Stomach (tissue), 9 donors: Measurements from ENCODE around the gene CST3. TPM values are rescaled to one million over a fixed set of nuclear protein-coding genes. Genes with fewer than 3 reads are reported as not detected.

Experiments
- DNase-seq, 2 donors: peaks; one replicate each; pipeline versions ENCODE4 v3.0.0 to v3.0.0-alpha.2; 2013 to 2019
- H3K27ac ChIP-seq, 5 donors: fragments of 200-600 bp in 4 of 5; sonication (generic) in 4 of 5; one replicate each; pipeline ENCODE4 v1.5.1; 2013 to 2019; ENCODE audit warnings: mild to moderate bottlenecking in 1 of 5, moderate library complexity in 1 of 5
- H3K27me3 ChIP-seq, 3 donors: fragments of 200-600 bp; sonication (generic); one replicate each; pipeline ENCODE4 v1.5.1; 2017 to 2019; ENCODE audit warnings: mixed run types in 1 of 3
- H3K36me3 ChIP-seq, 4 donors: fragments of 200-600 bp; sonication (generic); 1 replicate in 3 of 4; 2 replicates in 1 of 4; pipeline ENCODE4 v1.5.1; 2016 to 2019
- H3K4me1 ChIP-seq, 4 donors: fragments of 200-600 bp; sonication (generic); one replicate each; pipeline ENCODE4 v1.5.1; 2016 to 2019
- H3K4me3 ChIP-seq, 4 donors: fragments of 200-600 bp; sonication (generic) in 3 of 4; one replicate each; pipeline ENCODE4 v1.5.1; 2016 to 2019; ENCODE audit warnings: mild to moderate bottlenecking in 1 of 4
- H3K9me3 ChIP-seq, 4 donors: fragments of 200-600 bp; sonication (generic); one replicate each; pipeline ENCODE4 v1.5.1; 2016 to 2019
- EP300 ChIP-seq: sonication (generic); formaldehyde crosslinking; IDR thresholded peaks from one replicate; pipeline ENCODE4 v1.6.1; 2017; ENCODE audit warnings: antibody characterized with exemption
- POLR2A ChIP-seq, 4 donors: fragments of 450-650 bp; IDR thresholded peaks; one replicate each; pipeline ENCODE4 v1.6.1; 2016; ENCODE audit warnings: antibody characterized with exemption in 4 of 4, control low read depth in 2 of 4, mild to moderate bottlenecking in 1 of 4, moderate library complexity in 1 of 4
- POLR2AphosphoS5 ChIP-seq, 3 donors: sonication (generic); formaldehyde crosslinking; IDR thresholded peaks; one replicate each; pipeline ENCODE4 v1.6.1; 2016; ENCODE audit warnings: antibody characterized with exemption in 3 of 3
- WGBS, 5 donors: extraction: QIAGEN DNeasy Blood & Tissue Kit in 3 of 5; methylation state at CpG; one replicate each; pipeline versions ENCODE4 v1.1.5 to v1.1.7; 2013 to 2018; 5-methylcytosine and 5-hydroxymethylcytosine counted together
- intact Hi-C: fragments of 100-400 bp; cut with DNase I; formaldehyde crosslinking; loops from one replicate; pipeline ENCODE4 v1.15.1; 2023; ENCODE audit warnings: low total_unique reads
- polyA plus RNA-seq, 3 donors: library from polyadenylated mRNA; stranded (reverse); fragments of 200-250 nt; gene quantifications; one replicate each; pipeline ENCODE4 v1.2.3, GENCODE V29; 2013
- total RNA-seq, 5 donors: library from RNA; depleted of rRNA; stranded (reverse); fragments of >200 nt; gene quantifications; one replicate each; pipeline versions ENCODE4 v1.1.0 to v1.2.3, GENCODE V29; 2014 to 2016
- TF ChIP-seq, protein P1 (sequence below), 7 experiments: fragments of 450-650 bp in 4 of 7; fragments of 200-600 bp in 3 of 7; sonication (generic) in 3 of 7; IDR thresholded peaks; one replicate each; pipeline ENCODE4 v1.5.1; 2016 to 2019; ENCODE audit warnings: antibody characterized with exemption in 7 of 7, control low read depth in 2 of 7, mild to moderate bottlenecking in 1 of 7
- donor health status: healthy with polysubstance abuse.
- donor health status: Bipolar disorder and iron deficiency.
- donor health status: healthy.

Gene CST3
- total and polyA plus RNA-seq, 8 donors: 231 to 2,024 (median 578) TPM

DNA sequence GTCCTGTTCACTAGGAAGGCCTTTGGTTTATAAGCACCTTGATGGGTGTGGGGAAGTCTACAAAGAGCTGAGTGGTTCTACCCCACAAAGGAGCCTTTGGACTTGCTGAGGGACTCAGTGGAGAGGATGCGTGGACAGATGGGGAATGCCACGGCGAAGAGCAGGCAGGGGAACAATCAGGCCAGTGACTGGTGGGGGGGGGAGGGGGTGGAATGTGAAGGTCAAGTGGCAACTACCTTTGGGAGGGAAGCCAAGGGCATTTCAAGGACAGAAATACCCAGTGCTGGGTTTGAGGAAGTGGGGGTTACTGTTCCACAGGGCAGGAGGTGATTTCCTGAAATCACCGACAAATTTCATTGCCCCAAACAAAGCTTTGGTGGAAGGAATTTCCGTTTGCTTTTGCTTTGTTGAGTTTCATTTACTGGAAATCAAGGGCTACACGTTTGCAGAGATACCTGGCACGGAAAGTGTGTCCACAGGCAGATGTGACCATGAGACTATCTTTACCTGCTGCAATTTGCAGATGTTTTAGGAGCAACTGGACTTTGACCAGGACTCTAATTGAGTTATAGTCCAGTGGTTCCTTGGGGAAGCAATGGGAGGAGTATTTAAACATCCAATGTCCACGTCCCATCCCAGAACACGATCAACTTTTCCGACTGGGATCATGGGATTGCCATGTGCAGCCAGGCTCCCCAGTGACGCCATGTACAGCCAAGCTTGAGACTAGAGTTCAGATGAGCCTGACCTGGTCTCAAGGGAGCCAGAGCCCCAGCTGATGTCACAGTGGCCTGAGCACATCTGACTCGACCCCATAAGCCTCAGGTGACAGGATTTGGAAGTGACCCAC, 8.0 kb downstream of the CST3 start:
- Histone ChIP-seq H3K4me1 (peaks cover 8 to 32% (median 20%) of the 10 kb centered on the region in 4 donors), H3K36me3 (peaks cover 13 to 36% (median 33%) of the 10 kb centered on the region in 4 donors), H3K27me3 (no peaks in the 10 kb centered on the region), H3K27ac (peak overlapping the region; percentile 23 to 74 (median 60)), H3K9me3 (no peaks in the 10 kb centered on the region), H3K4me3 (no peak overlapping the region)
- intact Hi-C loops: no loop called here
- TF ChIP-seq POLR2AphosphoS5 (IDR thresholded peaks at IDR 0.05) (no peak), POLR2A (IDR thresholded peaks at IDR 0.05) (no peak), EP300 (no peak)
- TF ChIP-seq, protein P1, sequence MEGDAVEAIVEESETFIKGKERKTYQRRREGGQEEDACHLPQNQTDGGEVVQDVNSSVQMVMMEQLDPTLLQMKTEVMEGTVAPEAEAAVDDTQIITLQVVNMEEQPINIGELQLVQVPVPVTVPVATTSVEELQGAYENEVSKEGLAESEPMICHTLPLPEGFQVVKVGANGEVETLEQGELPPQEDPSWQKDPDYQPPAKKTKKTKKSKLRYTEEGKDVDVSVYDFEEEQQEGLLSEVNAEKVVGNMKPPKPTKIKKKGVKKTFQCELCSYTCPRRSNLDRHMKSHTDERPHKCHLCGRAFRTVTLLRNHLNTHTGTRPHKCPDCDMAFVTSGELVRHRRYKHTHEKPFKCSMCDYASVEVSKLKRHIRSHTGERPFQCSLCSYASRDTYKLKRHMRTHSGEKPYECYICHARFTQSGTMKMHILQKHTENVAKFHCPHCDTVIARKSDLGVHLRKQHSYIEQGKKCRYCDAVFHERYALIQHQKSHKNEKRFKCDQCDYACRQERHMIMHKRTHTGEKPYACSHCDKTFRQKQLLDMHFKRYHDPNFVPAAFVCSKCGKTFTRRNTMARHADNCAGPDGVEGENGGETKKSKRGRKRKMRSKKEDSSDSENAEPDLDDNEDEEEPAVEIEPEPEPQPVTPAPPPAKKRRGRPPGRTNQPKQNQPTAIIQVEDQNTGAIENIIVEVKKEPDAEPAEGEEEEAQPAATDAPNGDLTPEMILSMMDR (IDR thresholded peaks at IDR 0.05): no peak
- WGBS, 5 donors: 62 to 83% (median 70%) methylated on average over 12 of the region's 12 CpGs
- no peak for DNase-seq

DNA sequence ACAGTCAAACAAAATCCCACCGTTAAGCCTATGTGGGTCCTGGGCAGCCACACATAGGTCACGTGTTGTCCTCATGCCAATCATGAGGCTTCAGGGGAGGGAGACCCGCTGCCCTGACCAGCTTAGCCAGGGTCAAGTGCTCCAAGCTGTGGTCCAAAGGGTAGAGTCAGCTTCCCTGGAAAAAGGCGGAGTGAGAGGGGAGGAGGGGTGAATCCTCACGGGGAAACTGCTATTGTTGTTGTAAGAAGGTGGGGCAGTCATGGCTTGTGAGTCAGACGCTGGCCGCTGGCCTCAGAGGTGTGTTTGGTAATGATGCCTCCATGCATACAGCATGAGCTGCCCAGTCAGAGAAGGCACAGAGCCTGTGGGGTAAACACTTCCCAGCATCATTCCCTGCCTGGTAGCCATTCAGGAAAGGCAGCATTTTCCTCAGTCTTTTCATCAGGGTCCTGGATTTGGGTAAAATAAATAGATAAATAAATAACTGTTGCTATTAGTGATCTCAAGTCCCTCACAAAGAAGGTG, 8.7 kb downstream of the CST3 start:
- no peaks in the 10 kb centered on the region for H3K9me3 ChIP-seq
- 29 to 59% (median 45%) methylated on average over 7 of the region's 7 CpGs for WGBS, 5 donors

DNA sequence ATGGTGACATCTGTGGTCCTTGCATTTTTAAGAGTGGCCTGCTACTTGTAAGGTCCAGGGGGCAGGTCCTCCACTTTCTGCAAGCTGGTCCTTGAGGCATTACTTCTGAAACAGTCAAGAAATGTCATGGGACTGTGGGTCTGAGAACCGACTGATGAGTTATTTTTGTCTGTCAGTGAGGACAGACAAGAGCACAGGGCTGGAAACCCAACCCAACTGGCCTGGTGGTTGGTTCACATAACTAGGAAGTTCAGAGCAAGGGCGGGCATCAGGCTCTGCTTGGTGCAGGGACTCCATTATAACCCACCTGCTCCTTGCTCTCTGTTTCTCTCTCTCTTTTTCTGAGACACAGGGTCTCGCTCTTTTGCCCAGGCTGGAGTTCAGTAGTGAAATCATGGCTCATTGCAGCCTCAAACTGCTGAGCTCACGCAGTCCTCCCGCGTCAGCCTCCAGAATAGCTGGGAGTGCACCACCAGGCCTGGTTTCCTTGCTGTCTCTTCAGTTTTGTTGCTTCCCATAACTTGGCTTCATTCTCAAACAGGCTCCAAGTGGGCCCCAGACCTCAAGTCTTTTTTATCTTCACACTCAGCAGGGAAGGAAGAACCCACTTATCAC, 9.2 kb downstream of the CST3 start:
- intact Hi-C loops: no loop called here
- peak overlapping the region in 3 of 5 donors; percentile 60 to 74 (median 69) for H3K27ac ChIP-seq

More for the DNA sequence above, 8.7 kb downstream of the CST3 start:
- peaks cover 1 to 26% (median 17%) of the 10 kb centered on the region in 4 donors for H3K4me1 ChIP-seq
- TF ChIP-seq POLR2A (IDR thresholded peaks at IDR 0.05) (no peak), POLR2AphosphoS5 (IDR thresholded peaks at IDR 0.05) (peak in 2 of 3 donors; percentile 42 to 77), EP300 (no peak)
- TF ChIP-seq, protein P1 (IDR thresholded peaks at IDR 0.05): no peak
- no peaks in the 10 kb centered on the region for H3K27me3 ChIP-seq
- H3K4me3 ChIP-seq: no peak overlapping the region
- DNase-seq: peak; percentile 70 to 87
- intact Hi-C loops: no loop called here
- peaks cover 9 to 29% (median 27%) of the 10 kb centered on the region in 4 donors for H3K36me3 ChIP-seq
- peak overlapping the region; percentile 23 to 74 (median 60) for H3K27ac ChIP-seq

DNA sequence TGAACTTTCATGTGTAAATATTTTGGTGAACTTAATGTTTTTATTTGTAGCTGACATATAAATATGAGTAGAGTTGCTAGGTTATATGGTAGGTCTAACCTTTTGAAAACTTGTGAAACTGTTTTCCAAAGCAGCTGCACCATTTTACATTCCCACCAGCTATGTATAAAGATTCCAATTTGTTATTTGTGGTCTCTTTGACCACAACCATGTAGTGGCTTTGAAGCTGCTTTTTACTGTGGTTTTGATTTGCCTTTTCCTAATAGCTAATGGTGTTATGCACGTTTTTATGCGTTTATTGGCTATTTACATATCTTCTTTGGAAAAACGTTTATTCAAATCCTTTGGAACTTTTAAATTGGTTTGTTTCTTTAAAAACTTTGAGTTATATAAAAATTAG, 10.3 kb downstream of the CST3 start:
- no peak for DNase-seq
- Histone ChIP-seq H3K36me3 (peaks cover 0 to 14% (median 11%) of the 10 kb centered on the region in 4 donors), H3K4me3 (no peak overlapping the region), H3K27ac (no peak overlapping the region), H3K27me3 (no peaks in the 10 kb centered on the region), H3K4me1 (peaks cover 0 to 28% (median 20%) of the 10 kb centered on the region in 4 donors), H3K9me3 (no peaks in the 10 kb centered on the region)
- WGBS, 5 donors: 74 to 87% (median 80%) methylated on average over 3 of the region's 3 CpGs
- intact Hi-C loops: no loop called here
- no peak for TF ChIP-seq POLR2AphosphoS5 (IDR thresholded peaks at IDR 0.05)
- TF ChIP-seq, protein P1 (IDR thresholded peaks at IDR 0.05): no peak

More for the DNA sequence above, 9.2 kb downstream of the CST3 start:
- Histone ChIP-seq H3K36me3 (peaks cover 4 to 24% (median 21%) of the 10 kb centered on the region in 4 donors), H3K9me3 (no peaks in the 10 kb centered on the region), H3K27me3 (no peaks in the 10 kb centered on the region), H3K4me1 (peaks cover 0 to 26% (median 19%) of the 10 kb centered on the region in 4 donors), H3K4me3 (no peak overlapping the region)
- TF ChIP-seq POLR2A (IDR thresholded peaks at IDR 0.05): no peak
- no peak for TF ChIP-seq POLR2AphosphoS5 (IDR thresholded peaks at IDR 0.05)
- no peak for TF ChIP-seq EP300
- TF ChIP-seq, protein P1 (IDR thresholded peaks at IDR 0.05): no peak
- WGBS, 5 donors: 82 to 91% (median 84%) methylated on average over 6 of the region's 6 CpGs
- no peak for DNase-seq
